ENCODE measurements around the gene DAAM2. TPM values are rescaled to one million over a fixed set of nuclear protein-coding genes. Genes with fewer than 3 reads are reported as not detected.

Gene DAAM2
- total RNA-seq, 2 donors from 2014 or later, result 10.1 to 12.2 TPM

GRCh38 chr6:39897698-39898097 lies 105.5 kb downstream of the DAAM2 start:
- H3K36me3 ChIP-seq (replicated peaks in 1 of 2; ENCODE audit: insufficient read depth in 1 of 2, low read depth in 2 of 2), result no peaks in the 10 kb centered on the region
- H3K27me3 ChIP-seq, result no peaks in the 10 kb centered on the region
- 81 to 88% methylated on average over 3 of the region's 3 CpGs for WGBS, 2 donors
- H3K4me1 ChIP-seq, result no peaks in the 10 kb centered on the region
- no peak overlapping the region for H3K27ac ChIP-seq
- intact Hi-C loops (cut with DNase I), result no loop called here
- no peak overlapping the region for H3K4me3 ChIP-seq
- TF ChIP-seq CTCF (IDR thresholded peaks at IDR 0.05) (no peak), POLR2A (IDR thresholded peaks at IDR 0.05) (no peak)
- no peak for ATAC-seq
- DNase-seq, result no peak
- H3K9me3 ChIP-seq, result no peaks in the 10 kb centered on the region

- Histone ChIP-seq H3K36me3 (replicated peaks in 1 of 2; ENCODE audit: insufficient read depth in 1 of 2, low read depth in 2 of 2) (no peaks in the 10 kb centered on the region), H3K27ac (no peak overlapping the region), H3K4me3 (no peak overlapping the region), H3K4me1 (no peaks in the 10 kb centered on the region), H3K9me3 (no peaks in the 10 kb centered on the region), H3K27me3 (no peaks in the 10 kb centered on the region)
- TF ChIP-seq POLR2A (IDR thresholded peaks at IDR 0.05) (no peak), CTCF (IDR thresholded peaks at IDR 0.05) (no peak)
- WGBS, 2 donors, result 90 to 94% methylated on average over 4 of the region's 4 CpGs
- DNase-seq (no peak), ATAC-seq (no peak)
- intact Hi-C loops (cut with DNase I), result no loop called here
These were observed 106.4 kb downstream of the DAAM2 start for GRCh38 chr6:39898625-39899024.

GRCh38 chr6:39899554-39900295 lies 107.5 kb downstream of the DAAM2 start:
- Histone ChIP-seq H3K4me1 (no peaks in the 10 kb centered on the region), H3K4me3 (no peak overlapping the region), H3K27me3 (no peaks in the 10 kb centered on the region), H3K9me3 (no peaks in the 10 kb centered on the region), H3K36me3 (replicated peaks in 1 of 2; ENCODE audit: insufficient read depth in 1 of 2, low read depth in 2 of 2) (no peaks in the 10 kb centered on the region), H3K27ac (no peak overlapping the region)
- ATAC-seq (no peak), DNase-seq (no peak)
- 86 to 89% methylated on average over 10 of the region's 10 CpGs for WGBS, 2 donors
- no peak for TF ChIP-seq CTCF (IDR thresholded peaks at IDR 0.05)
- TF ChIP-seq POLR2A (IDR thresholded peaks at IDR 0.05), result no peak
- intact Hi-C loops (cut with DNase I), result no loop called here

- Histone ChIP-seq H3K36me3 (replicated peaks in 1 of 2; ENCODE audit: insufficient read depth in 1 of 2, low read depth in 2 of 2) (no peaks in the 10 kb centered on the region), H3K9me3 (no peaks in the 10 kb centered on the region), H3K4me1 (no peaks in the 10 kb centered on the region), H3K27me3 (no peaks in the 10 kb centered on the region), H3K4me3 (no peak overlapping the region), H3K27ac (no peak overlapping the region)
- no peak for ATAC-seq
- intact Hi-C loops (cut with DNase I), result no loop called here
- 82% methylated on average over 9 to 10 of the region's 10 CpGs for WGBS, 2 donors
- TF ChIP-seq POLR2A (IDR thresholded peaks at IDR 0.05) (no peak), CTCF (IDR thresholded peaks at IDR 0.05) (no peak)
- DNase-seq, result no peak
These were observed 109.0 kb downstream of the DAAM2 start for GRCh38 chr6:39901116-39901655.

GRCh38 chr6:39901670-39902069 lies 109.5 kb downstream of the DAAM2 start:
- H3K4me3 ChIP-seq, result no peak overlapping the region
- TF ChIP-seq CTCF (IDR thresholded peaks at IDR 0.05) (no peak), POLR2A (IDR thresholded peaks at IDR 0.05) (no peak)
- WGBS, 2 donors, result 93 to 94% methylated on average over 18 to 19 of the region's 19 CpGs
- no peaks in the 10 kb centered on the region for H3K27me3 ChIP-seq
- intact Hi-C loops (cut with DNase I), result no loop called here
- no peak overlapping the region for H3K27ac ChIP-seq
- no peak for DNase-seq
- no peak for ATAC-seq
- no peaks in the 10 kb centered on the region for H3K36me3 ChIP-seq (replicated peaks in 1 of 2; ENCODE audit: insufficient read depth in 1 of 2, low read depth in 2 of 2)
- no peaks in the 10 kb centered on the region for H3K4me1 ChIP-seq
- H3K9me3 ChIP-seq, result no peaks in the 10 kb centered on the region

All from body of pancreas (tissue), 4 donors.